AG04450 (cell line): Measurements from ENCODE around the gene QRICH2. TPM values are rescaled to one million over a fixed set of nuclear protein-coding genes. Genes with fewer than 3 reads are reported as not detected.

Experiments used
- CTCF ChIA-PET: fragments of 300-600, 350-600 bp; formaldehyde crosslinking; extraction: SDS; loops from one replicate; lab custom pipeline; 2022; ENCODE audit warnings: antibody characterized with exemption, inconsistent platforms; lab: Charles Lee
- POLR2A ChIA-PET: fragments of 350-600 bp; formaldehyde crosslinking; extraction: SDS; loops from one replicate; lab custom pipeline; 2021; ENCODE audit warnings: antibody characterized with exemption, inconsistent platforms; lab: Yijun Ruan, JAX
- DNase-seq: peaks from one replicate; pipeline ENCODE4 v3.0.0-alpha.2; 2011; ENCODE audit warnings: low read depth, low spot score
- H3K27ac ChIP-seq: one replicate; pipeline ENCODE4 v1.5.1; 2012; ENCODE audit warnings: low read depth, low read length, control low read depth
- H3K27me3 ChIP-seq: one replicate; pipeline ENCODE4 v1.6.0; 2012; ENCODE audit warnings: low read length; ENCODE audit not compliant: control insufficient read depth, insufficient read depth
- H3K4me3 ChIP-seq: 2 replicates; pipeline ENCODE4 v1.5.1; 2011; ENCODE audit warnings: mild to moderate bottlenecking, low read depth, low read length, control low read depth
- H3K9me3 ChIP-seq: 2 replicates; pipeline ENCODE4 v1.5.1; 2012; ENCODE audit warnings: low read length; ENCODE audit not compliant: control insufficient read depth, insufficient read depth
- CTCF ChIP-seq: IDR thresholded peaks from 2 replicates; pipeline ENCODE4 v1.5.1; 2011; ENCODE audit warnings: low read depth, low read length, control low read depth, inconsistent platforms
- polyA minus RNA-seq: library from RNA; depleted of rRNA, polyadenylated mRNA; stranded (reverse); fragments of >200 nt; gene quantifications from 2 replicates; pipeline ENCODE4 v1.2.3, GENCODE V29; 2011; rRNA and poly(A)+ RNA removed
- polyA plus RNA-seq: library from polyadenylated mRNA; depleted of rRNA; stranded (reverse); fragments of >200 nt; gene quantifications from 2 replicates; pipeline ENCODE4 v1.2.3, GENCODE V29; 2011; rRNA removed

QRICH2 gene
- polyA plus RNA-seq (1.1 and 1.2 TPM in 2 replicates), polyA minus RNA-seq (3.5 and 4.0 TPM in 2 replicates)

GRCh38 chr17:76307966-76308338 lies at the start of gene QRICH2:
Gene QRICH2, minus strand, starts transcription at chr17:76308276. Its CDS starts 278 bp downstream, at chr17:76307998.
- no peaks in the 10 kb centered on the region; the same call in 1 of the 2 replicates for H3K9me3 ChIP-seq
- ChIA-PET POLR2A (no interaction called here), CTCF (interaction anchor here (10.1 kb wide), 1 partner anchor 89 kb away, joined by 170 read pairs; no protein-coding TSS in a partner anchor)
- H3K27me3 ChIP-seq: no peaks in the 10 kb centered on the region
- no peak for DNase-seq
- H3K27ac ChIP-seq: no peak within 1 kb of the TSS
- no peak within 1 kb of the TSS for H3K4me3 ChIP-seq
- TF ChIP-seq CTCF: no peak

DNA sequence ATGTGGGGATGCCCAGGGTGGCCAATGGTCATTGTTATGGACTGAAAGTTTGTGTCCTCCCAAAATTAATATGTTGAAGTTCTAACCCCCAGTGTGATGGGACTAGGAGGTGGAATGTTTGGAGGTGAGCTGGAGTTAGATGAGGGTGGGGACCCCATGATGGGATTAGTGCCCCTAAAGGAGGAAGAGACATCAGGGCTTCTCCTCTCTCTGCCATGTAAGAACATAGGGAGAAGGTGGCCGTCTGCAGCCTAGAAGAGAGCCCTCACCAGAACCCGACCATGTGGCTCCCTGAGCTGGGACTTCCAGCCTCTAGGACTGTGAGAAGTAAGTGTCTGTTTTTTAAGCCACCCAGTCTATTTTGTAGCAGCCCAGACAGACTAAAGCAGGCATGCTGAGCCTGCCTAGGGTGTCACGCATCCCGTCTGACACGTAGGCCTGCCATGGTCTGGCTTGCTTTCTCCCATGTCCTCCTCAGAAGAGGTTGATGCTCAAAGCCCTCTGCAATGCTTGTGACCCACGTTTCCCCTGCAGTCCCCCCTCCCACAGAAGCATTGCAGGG lies 49.6 kb upstream of the QRICH2 start:
- H3K27me3 ChIP-seq: no peaks in the 10 kb centered on the region
- DNase-seq: no peak
- CTCF ChIA-PET: interaction anchor here (1.5 kb wide), 1 partner anchor 12 kb away, joined by 3 read pairs; no protein-coding TSS in a partner anchor
- no peak overlapping the region for H3K4me3 ChIP-seq
- POLR2A ChIA-PET: no interaction called here
- H3K9me3 ChIP-seq: no peaks in the 10 kb centered on the region; the same call in 1 of the 2 replicates
- H3K27ac ChIP-seq: no peak overlapping the region
- no peak for TF ChIP-seq CTCF

GRCh38 chr17:76356803-76357456 lies 48.9 kb upstream of the QRICH2 start:
- ChIA-PET CTCF (no interaction called here), POLR2A (no interaction called here)
- Histone ChIP-seq H3K27ac (no peak overlapping the region), H3K9me3 (no peaks in the 10 kb centered on the region; the same call in 1 of the 2 replicates), H3K27me3 (no peaks in the 10 kb centered on the region), H3K4me3 (no peak overlapping the region)
- DNase-seq: no peak
- TF ChIP-seq CTCF: no peak

GRCh38 chr17:76354747-76355310 lies 46.8 kb upstream of the QRICH2 start:
- Histone ChIP-seq H3K9me3 (no peaks in the 10 kb centered on the region; the same call in 1 of the 2 replicates), H3K27me3 (no peaks in the 10 kb centered on the region), H3K27ac (no peak overlapping the region), H3K4me3 (no peak overlapping the region)
- no peak for TF ChIP-seq CTCF
- DNase-seq: no peak
- CTCF ChIA-PET: interaction anchor here (0.5 to 2.0 kb wide), 7 partner anchors 8 to 236 kb away, joined by 3 to 13 read pairs (median 4); no protein-coding TSS in a partner anchor
- POLR2A ChIA-PET: interaction anchor here (0.7 to 3.2 kb wide), 3 partner anchors 25 to 54 kb away, joined by 6 to 37 read pairs (median 7); partner anchors contain the start of gene SPHK1
